ENCODE results near the gene DCLRE1C.
"Not testable (repeated sequence)": the region's sequence is repeated elsewhere in the genome, so short reads cannot be mapped to it uniquely, and the experiment has no call there.

DCLRE1C gene

DNA sequence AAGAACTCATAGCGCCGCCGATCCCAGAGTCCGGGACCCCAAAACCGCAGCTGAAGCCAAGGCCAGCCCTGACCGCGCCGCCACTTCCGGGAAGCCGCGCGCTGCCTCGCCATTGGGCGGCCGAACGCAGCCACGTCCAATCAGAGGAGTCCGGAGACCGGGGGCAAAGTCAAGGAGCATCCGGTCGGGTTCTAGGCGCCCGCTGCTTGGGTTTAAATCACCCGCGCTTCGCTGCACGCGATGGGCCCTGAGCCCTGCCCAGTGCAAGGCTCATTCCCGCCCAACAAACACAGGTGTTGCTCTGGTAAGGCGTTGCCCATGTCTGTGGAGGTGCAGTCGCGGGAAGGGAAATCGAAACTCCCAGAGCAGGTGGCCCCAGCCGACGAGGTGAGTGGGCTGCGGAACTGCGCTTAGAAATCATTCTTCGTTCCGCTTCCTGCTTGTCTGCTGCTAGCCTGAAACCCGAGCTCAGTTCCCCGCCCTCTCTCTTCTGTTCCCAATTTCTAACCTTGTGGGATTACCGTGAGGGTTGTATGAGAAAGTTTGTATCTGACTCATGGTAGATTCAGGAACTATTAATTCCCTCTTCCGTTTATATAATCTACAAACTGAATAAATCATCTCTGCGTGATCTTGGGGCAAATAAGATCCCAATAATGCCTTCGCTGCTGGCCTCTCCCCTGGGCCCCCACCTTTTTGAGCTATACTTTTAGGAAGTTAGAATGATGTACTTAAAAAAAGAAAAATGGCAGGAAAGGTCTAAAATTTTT is at the start of gene DCLRE1C:
TSS of gene DCLRE1C (minus strand) at position 96 of the 770 bp plus-strand sequence. CDS start at position 10, 86 bp downstream.
- Mint-ChIP-seq H3K36me3 (ENCODE audit: low read depth) (peaks cover 27% of the 10 kb centered on the region), H3K4me3 (peak within 1 kb of the TSS; percentile 91), H3K27ac (peak within 1 kb of the TSS; percentile 97), H3K9me3 (no peaks in the 10 kb centered on the region), H3K4me1 (ENCODE audit: low read depth) (peaks cover 47% of the 10 kb centered on the region), H3K27me3 (ENCODE audit: low read depth) (no peaks in the 10 kb centered on the region)
- DNase-seq (ENCODE audit: low spot score), result peak; percentile 91

DNA sequence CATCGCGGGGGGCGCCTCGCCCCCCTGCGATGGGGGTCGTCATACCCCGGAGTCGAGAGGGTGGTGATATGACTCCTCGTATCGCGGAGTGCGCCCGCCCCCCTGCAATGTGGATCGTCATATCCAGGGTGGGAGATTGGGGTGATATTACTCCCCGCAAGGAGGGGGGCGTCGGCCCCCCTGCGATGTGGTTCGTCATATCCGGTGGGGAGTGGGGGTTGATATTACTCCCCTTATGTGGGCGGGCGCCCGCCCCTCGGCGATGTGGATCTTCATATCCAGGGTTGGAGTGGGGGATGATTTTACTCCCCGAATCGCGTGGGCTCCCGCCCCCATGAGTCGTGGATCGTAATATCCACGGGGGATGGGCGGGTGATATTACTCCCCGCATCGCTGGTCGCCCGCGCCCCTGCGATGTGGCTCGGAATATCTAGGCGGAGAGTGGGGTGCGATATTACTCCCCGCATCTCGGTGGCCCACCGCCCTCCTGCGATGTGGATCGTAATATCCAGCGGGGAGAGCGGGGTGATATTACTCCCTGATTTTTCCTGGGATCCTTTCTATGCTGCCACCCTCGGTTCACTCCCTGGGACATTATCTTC is 42.2 kb upstream of the DCLRE1C start:
- DNase-seq (ENCODE audit: low spot score), result no peak
- peaks cover 5% of the 10 kb centered on the region for H3K4me1 Mint-ChIP-seq (ENCODE audit: low read depth)
- H3K4me3 Mint-ChIP-seq, result no peak overlapping the region
- peaks cover 1% of the 10 kb centered on the region for H3K27me3 Mint-ChIP-seq (ENCODE audit: low read depth)
- H3K27ac Mint-ChIP-seq, result no peak overlapping the region
- H3K36me3 Mint-ChIP-seq (ENCODE audit: low read depth), result no peaks in the 10 kb centered on the region
- H3K9me3 Mint-ChIP-seq, result no peaks in the 10 kb centered on the region

DNA sequence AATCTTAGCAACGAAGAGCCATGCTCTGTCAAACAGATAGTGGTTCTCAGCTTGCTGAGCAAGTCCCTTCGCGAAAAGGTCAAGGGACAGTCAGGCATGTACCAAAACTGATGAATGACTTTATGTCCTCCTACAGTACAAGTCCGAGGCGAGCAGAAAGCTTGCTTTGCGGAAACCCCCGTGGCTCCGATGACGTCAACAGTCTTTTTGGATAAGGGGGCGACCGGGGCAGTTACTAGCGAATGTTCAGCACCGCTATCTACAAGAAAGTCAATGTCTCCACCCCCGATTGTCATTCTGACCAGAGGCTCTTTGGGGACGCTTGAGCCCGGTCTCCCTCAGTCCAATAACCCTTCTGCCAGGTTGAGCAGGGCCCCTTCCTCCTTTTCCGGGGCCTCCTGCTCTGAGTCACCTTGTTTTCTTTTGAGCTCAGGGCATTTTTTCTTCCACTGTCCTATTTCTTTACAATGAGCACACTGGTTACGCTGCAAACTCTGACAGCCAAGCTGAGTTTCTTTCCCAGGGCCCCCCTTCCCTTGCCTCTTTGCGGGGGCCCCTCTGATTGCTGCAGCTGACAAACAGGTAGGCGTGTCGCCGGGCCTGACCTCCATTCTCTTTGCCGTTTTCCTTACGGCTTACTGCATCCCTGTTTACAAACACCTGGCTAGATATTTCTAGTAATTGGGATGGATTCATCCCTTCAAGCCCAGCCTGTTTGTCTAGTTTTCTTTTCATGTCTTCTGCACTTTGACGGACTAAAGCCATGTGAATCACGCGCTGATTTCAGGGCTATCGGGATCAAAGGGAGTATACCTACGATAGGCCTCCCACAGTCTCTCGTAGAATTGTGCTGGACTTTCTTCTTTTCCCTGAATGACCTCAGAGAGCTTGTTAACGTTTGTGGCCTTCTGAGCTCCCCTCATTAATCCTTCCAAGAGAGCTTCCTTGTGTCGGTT is 39.9 kb upstream of the DCLRE1C start:
- H3K36me3 Mint-ChIP-seq (ENCODE audit: low read depth); H3K27me3 Mint-ChIP-seq (ENCODE audit: low read depth); H3K9me3 Mint-ChIP-seq; DNase-seq (ENCODE audit: low spot score); H3K27ac Mint-ChIP-seq; H3K4me3 Mint-ChIP-seq; H3K4me1 Mint-ChIP-seq (ENCODE audit: low read depth): not testable (repeated sequence)

DNA sequence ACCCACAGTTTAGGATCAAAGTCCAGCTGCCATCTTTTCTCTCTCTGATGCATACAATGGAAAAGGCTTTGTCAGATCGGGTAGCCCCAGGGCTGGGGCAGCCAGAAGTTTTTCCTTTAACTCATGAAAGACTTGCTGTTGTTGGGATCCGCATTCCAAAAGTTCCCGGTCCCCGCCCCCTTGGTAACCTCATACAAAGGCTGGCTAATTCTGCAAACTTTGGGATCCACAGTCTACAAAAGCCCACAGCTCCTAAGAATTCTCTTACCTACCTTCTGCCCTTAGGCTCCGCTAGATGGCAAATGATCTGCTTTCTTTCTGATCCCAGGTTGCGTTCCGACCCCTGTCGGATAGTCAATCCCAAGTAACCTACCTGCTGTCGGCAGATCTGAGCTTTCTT is 38.4 kb upstream of the DCLRE1C start:
- not testable (repeated sequence) for H3K36me3 Mint-ChIP-seq (ENCODE audit: low read depth); H3K4me1 Mint-ChIP-seq (ENCODE audit: low read depth); H3K27ac Mint-ChIP-seq; DNase-seq (ENCODE audit: low spot score); H3K9me3 Mint-ChIP-seq; H3K4me3 Mint-ChIP-seq; H3K27me3 Mint-ChIP-seq (ENCODE audit: low read depth)

DNA sequence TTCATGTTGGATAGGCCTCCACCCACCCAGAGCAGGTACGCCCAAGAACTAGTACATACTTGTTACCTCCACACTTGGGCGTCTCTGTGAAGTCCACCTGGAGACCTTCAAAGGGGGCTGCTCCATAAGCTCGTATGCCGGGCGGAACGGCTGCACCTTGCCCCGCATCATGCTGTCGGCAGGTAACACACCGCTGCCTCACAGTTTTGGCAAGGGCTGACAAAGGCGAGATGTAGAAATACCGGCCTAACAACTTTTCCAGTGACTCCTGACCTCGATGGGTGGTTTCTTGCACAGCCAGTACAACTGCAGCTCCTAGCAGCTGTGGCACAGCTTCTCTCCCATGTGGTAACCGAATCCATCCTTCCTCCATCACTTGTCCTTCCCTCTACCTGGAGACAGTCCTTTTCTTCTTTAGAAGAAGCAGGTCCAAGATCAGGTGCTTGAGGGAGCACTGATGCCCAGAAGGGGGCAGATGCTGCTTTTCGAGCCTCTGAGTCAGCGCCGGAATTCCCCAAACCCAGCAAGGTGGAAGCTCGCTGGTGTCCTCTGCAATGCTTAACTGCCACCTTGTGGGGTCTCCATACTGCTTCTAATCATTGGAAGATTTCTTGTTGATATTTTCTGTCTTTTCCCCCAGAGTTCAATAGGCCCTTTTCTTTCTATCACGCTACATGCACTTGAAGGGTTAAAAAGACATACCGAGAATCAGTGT is 37.3 kb upstream of the DCLRE1C start:
- H3K4me1 Mint-ChIP-seq (ENCODE audit: low read depth); H3K27me3 Mint-ChIP-seq (ENCODE audit: low read depth); H3K36me3 Mint-ChIP-seq (ENCODE audit: low read depth); H3K9me3 Mint-ChIP-seq; H3K4me3 Mint-ChIP-seq; H3K27ac Mint-ChIP-seq: not testable (repeated sequence)
- DNase-seq (ENCODE audit: low spot score), result peak; percentile 67

DNA sequence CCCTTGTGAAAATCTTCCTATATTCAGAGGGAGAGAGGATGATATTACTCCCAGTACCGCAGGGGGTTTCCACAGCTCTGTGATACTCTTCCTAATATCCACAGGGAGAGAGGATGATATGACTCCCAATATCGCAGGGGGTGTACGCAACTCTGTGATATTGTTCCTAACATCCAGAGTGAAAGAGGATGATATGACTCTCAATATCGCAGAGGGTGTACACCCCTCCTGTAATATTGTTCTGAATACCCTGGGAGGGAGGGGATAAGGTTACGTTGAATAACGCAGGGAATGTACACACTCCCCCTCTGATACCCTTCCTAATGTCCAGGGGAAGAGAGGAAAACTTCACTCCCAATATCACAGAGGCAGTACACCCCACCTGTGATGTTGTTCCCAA is 35.7 kb upstream of the DCLRE1C start:
- H3K4me3 Mint-ChIP-seq; H3K4me1 Mint-ChIP-seq (ENCODE audit: low read depth); H3K27ac Mint-ChIP-seq: not testable (repeated sequence)

DNA sequence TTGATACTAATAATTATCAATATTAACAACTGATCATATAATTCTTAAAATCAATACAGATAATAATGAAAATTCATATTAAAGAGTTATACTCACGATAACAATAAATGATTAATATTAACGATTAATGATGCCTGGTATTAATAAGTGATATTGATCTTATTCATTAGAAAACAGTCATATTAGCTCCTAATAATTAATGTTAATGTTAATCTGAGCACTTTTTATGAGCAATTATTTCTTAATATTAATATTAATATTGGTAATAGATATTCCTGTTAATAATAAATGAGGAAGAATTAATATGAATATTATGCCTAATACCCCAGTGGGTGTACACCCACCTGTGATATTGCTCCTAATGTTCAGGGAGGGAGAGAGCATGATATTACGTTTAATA is 28.8 kb upstream of the DCLRE1C start:
- H3K4me1 Mint-ChIP-seq (ENCODE audit: low read depth), result no peaks in the 10 kb centered on the region
- no peak overlapping the region for H3K27ac Mint-ChIP-seq
- H3K4me3 Mint-ChIP-seq, result no peak overlapping the region
- H3K27me3 Mint-ChIP-seq (ENCODE audit: low read depth), result no peaks in the 10 kb centered on the region
- DNase-seq (ENCODE audit: low spot score), result no peak
- H3K36me3 Mint-ChIP-seq (ENCODE audit: low read depth), result no peaks in the 10 kb centered on the region
- H3K9me3 Mint-ChIP-seq, result no peaks in the 10 kb centered on the region

More for the DNA sequence above, 35.7 kb upstream of the DCLRE1C start:
- not testable (repeated sequence) for H3K36me3 Mint-ChIP-seq (ENCODE audit: low read depth); H3K27me3 Mint-ChIP-seq (ENCODE audit: low read depth); DNase-seq (ENCODE audit: low spot score); H3K9me3 Mint-ChIP-seq

DNA sequence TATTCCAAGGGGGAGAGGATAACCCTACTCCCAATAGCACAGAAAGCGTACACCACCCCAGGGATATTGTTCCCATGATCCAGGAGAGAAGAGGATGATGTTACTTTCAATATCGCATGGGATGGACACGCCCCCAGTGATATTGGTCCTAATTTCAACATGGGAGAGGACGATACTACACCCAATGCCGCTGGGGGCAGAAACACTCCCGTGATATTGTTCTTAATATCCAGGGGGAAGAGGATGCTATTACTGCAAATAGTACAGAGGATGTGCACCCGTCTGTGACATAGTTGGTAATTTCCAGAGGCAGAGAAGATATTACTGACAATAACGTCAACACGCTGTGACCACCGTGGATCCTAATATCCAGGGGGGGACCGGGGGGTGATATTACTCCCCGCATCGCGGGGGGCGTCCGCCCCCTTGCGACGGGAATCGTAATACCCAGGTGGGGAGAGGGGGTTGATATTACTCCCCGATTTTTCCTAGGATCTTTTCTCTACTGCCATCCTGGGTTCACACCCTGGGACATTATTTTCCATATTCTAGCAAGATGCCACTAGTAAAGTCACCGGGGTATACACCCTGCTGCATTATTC is 21.9 kb upstream of the DCLRE1C start:
- Mint-ChIP-seq H3K36me3 (ENCODE audit: low read depth) (no peaks in the 10 kb centered on the region), H3K4me3 (no peak overlapping the region), H3K27me3 (ENCODE audit: low read depth) (peaks cover 8% of the 10 kb centered on the region), H3K9me3 (no peaks in the 10 kb centered on the region), H3K4me1 (ENCODE audit: low read depth) (peaks cover 6% of the 10 kb centered on the region), H3K27ac (no peak overlapping the region)
- DNase-seq (ENCODE audit: low spot score), result no peak

DNA sequence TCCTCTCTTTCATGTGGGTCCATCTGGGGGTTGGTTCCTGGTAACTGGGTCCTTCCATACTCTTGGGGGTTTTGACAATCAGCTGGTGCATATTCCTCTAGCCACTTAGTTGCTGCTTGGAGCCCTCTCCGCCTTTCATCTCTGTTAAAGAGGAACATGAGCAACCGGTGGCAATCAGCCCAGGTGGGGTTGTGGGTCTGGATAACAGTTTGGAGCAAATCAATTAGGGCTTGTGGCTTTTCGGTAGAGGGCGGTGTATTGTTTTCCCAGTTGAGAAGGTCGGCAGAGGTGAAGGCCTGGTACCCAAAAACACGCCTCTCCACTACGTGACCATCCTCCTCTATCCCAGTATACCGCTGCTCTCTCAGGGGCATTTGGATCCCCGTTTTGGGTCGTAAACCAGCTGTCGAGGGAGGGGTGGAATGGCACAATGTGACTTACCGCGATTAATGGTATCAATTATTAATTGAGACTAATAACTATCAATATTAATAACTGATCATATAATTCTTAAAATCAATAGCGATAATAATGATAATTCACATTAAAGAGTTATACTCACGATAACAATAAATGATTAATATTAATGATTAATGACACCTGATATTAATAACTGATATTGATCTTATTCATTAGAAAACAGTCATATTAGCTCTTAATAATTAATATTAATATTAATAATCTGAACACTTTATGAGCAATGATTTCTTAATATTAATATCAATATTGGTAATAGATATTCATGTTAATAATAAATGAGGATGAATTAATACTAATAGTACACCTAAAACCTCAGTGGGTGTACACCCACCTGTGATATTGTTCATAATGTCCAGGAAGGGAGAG is 20.5 kb upstream of the DCLRE1C start:
- DNase-seq (ENCODE audit: low spot score), result not testable (repeated sequence)

DNA sequence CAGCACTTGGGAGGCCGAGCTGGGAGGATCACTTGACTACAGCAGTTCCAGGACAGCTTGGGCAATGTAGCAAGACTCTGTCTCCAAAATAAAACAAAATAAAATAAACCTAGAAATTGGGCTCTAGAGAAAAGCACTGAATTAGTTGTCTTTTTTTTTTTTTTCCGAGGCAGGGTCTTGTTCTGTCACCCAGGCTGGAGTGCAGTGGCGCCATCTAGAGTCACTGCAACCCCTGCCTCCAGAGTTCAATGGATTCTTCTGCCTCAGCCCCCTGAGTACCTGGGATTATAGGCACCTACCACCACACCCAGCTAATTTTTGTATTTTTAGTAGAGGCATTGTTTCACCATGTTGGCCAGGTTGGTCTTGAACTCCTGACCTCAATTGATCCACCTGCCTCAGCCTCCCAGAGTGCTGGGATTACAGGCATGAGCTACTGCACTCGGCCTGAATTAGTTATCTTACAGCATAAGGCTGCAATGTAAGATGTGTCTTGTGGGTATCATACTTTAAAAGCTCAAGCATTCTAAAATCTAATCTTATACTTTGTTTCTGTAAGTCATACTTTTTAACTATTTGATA is 18.1 kb upstream of the DCLRE1C start:
- no peaks in the 10 kb centered on the region for H3K36me3 Mint-ChIP-seq (ENCODE audit: low read depth)
- H3K9me3 Mint-ChIP-seq, result no peaks in the 10 kb centered on the region
- DNase-seq (ENCODE audit: low spot score), result no peak
- H3K4me1 Mint-ChIP-seq (ENCODE audit: low read depth), result peaks cover 11% of the 10 kb centered on the region
- H3K27me3 Mint-ChIP-seq (ENCODE audit: low read depth), result peaks cover 14% of the 10 kb centered on the region
- no peak overlapping the region for H3K27ac Mint-ChIP-seq
- no peak overlapping the region for H3K4me3 Mint-ChIP-seq

More for the DNA sequence above, 20.5 kb upstream of the DCLRE1C start:
- not testable (repeated sequence) for H3K27ac Mint-ChIP-seq; H3K9me3 Mint-ChIP-seq; H3K4me1 Mint-ChIP-seq (ENCODE audit: low read depth); H3K4me3 Mint-ChIP-seq; H3K36me3 Mint-ChIP-seq (ENCODE audit: low read depth)
- peaks cover 12% of the 10 kb centered on the region for H3K27me3 Mint-ChIP-seq (ENCODE audit: low read depth)

DNA sequence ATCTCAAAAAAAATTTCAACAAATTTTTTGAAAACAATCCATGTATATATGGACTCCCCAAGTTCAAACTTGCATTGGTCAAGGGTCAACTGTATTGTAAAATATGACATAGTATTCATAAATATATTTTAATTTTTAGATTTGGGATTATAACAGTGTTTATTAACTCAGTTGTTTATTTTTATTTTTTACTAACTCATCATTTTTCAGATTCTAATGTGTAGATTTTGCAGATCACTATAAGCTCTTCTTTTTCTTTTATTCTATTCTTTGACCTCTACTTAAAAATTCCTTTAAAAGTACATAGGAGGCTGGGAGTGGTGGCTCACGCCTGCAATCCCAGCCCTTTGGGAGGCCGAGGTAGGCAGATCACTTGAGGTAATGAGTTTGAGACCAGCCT is 14.0 kb upstream of the DCLRE1C start:
- no peak for DNase-seq (ENCODE audit: low spot score)
- Mint-ChIP-seq H3K36me3 (ENCODE audit: low read depth) (no peaks in the 10 kb centered on the region), H3K9me3 (no peaks in the 10 kb centered on the region), H3K4me1 (ENCODE audit: low read depth) (peaks cover 9% of the 10 kb centered on the region), H3K27me3 (ENCODE audit: low read depth) (peaks cover 11% of the 10 kb centered on the region), H3K4me3 (no peak overlapping the region), H3K27ac (no peak overlapping the region)

DNA sequence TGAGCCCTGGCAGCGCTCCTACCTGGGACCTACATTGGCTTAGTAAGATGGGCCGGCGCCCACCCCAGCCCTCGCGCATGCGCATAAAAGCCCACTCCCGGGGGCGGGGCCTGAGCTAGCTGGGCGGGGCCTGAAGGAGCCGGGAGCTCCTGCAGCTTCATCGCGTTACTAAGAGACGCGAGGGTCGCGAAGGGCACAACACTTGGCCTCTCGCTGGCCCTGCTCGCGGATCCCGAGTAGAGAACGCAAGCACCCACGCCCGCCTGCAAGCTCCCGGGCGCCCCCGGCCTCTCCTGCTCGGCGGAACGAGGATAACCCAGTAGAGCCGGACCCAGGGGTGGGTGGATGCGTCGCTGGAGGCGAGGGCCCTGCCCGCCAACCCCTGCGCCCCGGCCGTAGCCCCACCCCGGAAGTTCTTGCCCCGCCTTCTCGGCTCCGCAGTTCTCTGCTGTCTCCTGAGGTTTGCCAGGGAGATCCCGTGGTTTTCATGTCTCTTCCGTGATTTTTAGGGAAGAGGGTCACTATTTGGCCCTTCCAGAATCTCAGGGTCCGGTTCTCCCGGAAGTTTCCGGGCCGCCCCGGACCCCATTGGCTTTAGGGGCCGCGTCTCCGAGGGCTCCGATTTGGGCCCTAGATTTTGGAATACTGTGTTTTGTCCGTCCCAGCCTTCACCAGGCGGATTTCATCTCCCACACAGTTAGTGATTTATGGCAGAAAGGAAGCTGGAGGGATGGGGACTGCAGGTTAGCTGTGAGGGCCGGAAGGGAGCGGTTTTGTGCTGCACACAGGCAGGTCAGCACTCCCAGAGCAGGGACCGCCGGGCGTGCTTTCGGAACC is 5.5 kb upstream of the DCLRE1C start, which contains the start of gene MEIG1:
TSS of gene MEIG1 (plus strand) at position 168 of the 837 bp plus-strand sequence. CDS start 7,081 bp downstream, outside the sequence.
- peak within 1 kb of the TSS; percentile 97 for H3K4me3 Mint-ChIP-seq
- peak; percentile 92 for DNase-seq (ENCODE audit: low spot score)
- peak within 1 kb of the TSS; percentile 98 for H3K27ac Mint-ChIP-seq
- H3K9me3 Mint-ChIP-seq, result no peaks in the 10 kb centered on the region
- H3K27me3 Mint-ChIP-seq (ENCODE audit: low read depth), result no peaks in the 10 kb centered on the region
- H3K4me1 Mint-ChIP-seq (ENCODE audit: low read depth), result peaks cover 26% of the 10 kb centered on the region
- peaks cover 1% of the 10 kb centered on the region for H3K36me3 Mint-ChIP-seq (ENCODE audit: low read depth)
